Right ventricle myocardium inferior (tissue), 1 donor: ENCODE measurements around the gene IRX3. TPM values are rescaled to one million over a fixed set of nuclear protein-coding genes. Genes with fewer than 3 reads are reported as not detected.

Experiments
- ATAC-seq: fragments of 200-7000 bp; cut with Tn5 transposase; one replicate; pipeline ENCODE4 v1.9.1; 2020; ENCODE audit warnings: mild to moderate bottlenecking, moderate library complexity
- DNase-seq: peaks from one replicate; pipeline ENCODE4 v3.0.0; 2021; ENCODE audit errors: missing footprints
- intact Hi-C: fragments of 100-400 bp; cut with DNase I; formaldehyde crosslinking; loops from one replicate; pipeline ENCODE4 v1.11.0; 2022
- long read RNA-seq: library from polyadenylated mRNA; unstranded; transcript quantifications from one replicate; pipeline ENCODE4 v2.0.0, GENCODE V29; 2021
- total RNA-seq: library from RNA; stranded (reverse); fragmentation: NEBNext Ultra II Directional; extraction: Animal tissue kit (Norgen Biotek cat#: 25700); gene quantifications from one replicate; pipeline ENCODE4 v1.2.1, GENCODE V29; 2021
- donor health status: DM: no; HTN: yes; CAD: no; lungs with severe emphysema.

IRX3 gene
- total RNA-seq, result 38.8 TPM
- long read RNA-seq, transcript IRX3-201 (4 exons, 2,601 nt), result major isoform, 20 of 39 reads
- long read RNA-seq, partial matches to known transcripts, result 16 of 39 reads
- long read RNA-seq, other reads (novel, unspliced or antisense), result 3 of 39 reads

DNA sequence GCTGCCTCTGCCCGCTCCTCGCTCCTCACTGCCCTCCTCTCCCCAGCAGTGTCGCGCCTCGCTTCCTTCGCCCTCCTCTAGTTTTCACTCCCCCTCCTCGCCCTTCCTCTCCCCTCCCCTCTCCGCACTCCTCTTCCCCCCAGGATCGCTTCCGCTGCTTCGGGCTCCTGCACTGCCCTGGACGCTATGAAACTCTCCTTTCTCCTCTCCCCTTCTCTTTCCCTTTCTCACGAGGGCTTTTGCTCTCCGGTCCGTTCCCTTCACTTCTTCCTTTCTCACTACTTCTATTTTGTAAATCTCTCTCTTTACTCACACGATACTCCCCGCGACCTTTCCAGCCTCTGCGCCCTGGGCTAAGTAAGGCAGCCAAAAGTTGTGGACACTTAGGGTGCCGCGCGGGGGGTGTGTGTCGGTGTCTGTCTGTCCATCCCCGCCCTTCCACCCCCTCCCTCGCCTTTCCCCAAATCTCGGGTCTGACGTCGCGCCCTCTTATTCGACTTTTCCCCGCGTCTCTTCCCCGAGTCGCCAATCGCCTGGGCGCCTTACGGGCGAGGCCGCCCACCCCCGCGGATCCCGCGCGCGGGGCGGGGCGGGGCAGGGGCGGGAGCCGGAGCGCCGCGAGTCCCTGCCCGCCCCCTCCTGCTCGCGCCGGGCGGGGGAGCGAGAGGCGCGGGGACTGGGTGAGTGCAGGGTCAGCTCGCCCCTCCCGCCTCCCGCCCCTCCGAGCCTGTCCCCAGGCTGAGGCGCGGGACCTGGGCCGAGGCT, at the start of gene IRX3:
TSS of gene IRX3 (minus strand) at position 422 of the 765 bp plus-strand sequence. CDS start 737 bp downstream, outside the sequence.
- intact Hi-C loops, result loop anchor here (2.0 to 10.0 kb wide), 7 partner anchors 121 to 1088 kb away; no protein-coding TSS in a partner anchor

DNA sequence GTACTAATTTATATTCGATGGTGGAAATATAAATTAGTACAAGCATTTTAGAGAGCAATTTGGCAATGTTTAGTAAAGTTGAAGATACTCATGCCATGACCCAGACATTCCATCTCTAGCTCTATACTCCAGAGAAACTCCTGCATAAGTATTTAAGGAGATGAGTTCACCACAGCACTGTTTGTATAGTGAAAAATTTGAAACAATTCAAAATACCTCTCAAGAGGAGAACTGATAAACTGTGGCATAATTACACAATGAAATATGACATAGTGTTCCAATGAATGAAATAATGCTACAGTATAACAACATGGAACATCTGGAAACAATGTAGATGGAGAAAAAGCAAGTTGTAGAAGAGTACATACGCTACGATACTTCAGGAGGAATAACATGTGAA, 48.6 kb upstream of the IRX3 start:
- ATAC-seq (no peak), DNase-seq (no peak)
- intact Hi-C loops, result no loop called here

More for the DNA sequence above, at the start of gene IRX3:
- DNase-seq, result peak; percentile 93
- ATAC-seq, result peak; percentile 90

DNA sequence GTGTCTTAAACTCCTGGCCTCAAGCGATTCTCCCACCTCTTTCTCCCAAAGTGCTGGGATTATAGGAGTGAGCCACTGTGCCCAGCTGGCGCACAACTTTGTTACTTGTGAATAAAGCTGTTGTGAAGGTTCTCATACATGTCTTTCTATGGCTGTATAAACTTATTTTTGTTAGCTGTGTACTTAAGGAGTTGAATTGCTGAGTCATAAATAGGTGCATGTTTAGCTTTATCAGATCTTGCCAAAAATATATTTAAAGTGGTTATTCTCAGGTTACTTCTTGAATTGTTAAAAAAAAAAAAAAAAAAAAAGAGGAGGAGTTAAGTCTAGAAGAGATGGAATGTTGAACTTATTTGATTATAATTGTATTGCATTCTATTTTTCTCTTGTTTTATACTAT, 47.6 kb upstream of the IRX3 start:
- ATAC-seq (no peak), DNase-seq (no peak)
- intact Hi-C loops, result no loop called here

DNA sequence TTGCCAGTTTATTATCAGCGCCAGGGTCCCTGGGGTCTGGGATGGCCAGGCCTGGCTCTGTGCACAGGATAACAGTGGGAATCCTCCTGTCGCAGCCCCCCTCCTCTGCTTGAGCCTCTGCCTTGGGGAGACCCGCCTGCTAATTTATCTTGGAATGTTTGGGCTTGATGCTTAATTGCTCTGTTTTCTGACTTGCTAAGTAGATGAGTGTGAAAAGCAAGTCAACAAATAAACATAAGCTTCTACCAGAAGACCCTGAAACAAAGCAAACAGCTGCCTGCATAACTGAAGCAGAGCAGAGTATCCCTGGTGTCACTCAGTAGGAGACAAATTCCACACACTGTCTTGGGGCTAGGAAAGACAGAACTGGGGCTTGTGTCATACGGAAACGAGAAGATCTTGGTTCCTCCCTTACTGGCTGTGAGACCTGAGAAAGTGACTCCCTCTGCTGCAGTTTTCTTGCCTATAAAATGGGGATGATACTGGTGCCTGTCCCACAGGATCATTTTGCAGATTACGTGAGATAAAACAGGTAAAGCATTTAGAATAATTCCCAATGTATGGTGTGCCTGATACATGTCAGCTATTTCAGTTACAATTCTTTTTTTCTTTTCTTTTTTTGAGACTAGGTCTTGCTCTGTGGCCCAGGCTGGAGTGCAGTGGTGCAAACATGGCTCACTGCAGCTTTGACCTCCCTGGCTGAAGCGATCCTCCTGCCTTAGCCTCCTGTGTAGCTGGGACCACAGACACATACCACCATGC, 44.8 kb upstream of the IRX3 start:
- DNase-seq, result no peak
- no peak for ATAC-seq

DNA sequence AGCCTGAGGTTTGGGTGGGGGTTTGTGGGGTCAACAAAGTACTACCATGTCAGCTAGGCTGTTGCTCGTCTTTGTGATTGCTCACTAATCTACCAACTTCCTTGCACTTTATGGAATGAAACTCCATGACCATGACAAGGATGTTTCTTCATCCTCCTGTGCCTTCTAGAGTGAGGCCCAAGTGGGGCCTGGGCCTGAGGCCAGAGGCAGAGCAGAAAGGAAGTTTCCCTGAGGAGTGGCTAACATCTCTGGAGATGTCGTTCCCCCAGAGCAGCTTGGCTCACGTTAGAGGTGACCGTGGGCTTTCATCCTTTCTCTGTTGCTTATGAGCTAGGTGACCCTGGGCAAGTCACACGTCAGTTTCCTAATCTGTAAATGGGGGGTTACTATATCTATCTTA, 41.0 kb upstream of the IRX3 start:
- intact Hi-C loops, result no loop called here
- DNase-seq (no peak), ATAC-seq (no peak)

More for the DNA sequence above, 44.8 kb upstream of the IRX3 start:
- intact Hi-C loops, result no loop called here

DNA sequence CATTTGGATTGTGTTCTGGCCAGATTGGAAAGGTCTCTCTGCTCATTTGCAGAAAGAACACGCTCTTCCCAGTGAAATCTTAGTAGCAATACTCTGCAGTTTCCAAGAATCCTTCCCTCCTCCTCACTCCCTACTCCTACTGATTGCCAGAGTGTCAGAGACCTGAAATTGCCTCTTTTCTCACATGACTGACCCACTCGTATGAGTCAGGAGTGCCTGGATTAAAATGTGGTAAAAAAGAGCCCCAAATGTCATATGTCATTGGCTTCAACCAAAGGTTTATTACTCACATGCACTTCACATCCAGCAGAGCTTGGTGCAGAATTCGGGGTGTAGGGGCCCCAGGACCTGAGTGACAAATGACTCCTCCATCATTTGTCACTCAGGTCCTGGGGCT, 39.7 kb upstream of the IRX3 start:
- ATAC-seq, result peak; percentile 84
- intact Hi-C loops, result no loop called here
- no peak for DNase-seq

DNA sequence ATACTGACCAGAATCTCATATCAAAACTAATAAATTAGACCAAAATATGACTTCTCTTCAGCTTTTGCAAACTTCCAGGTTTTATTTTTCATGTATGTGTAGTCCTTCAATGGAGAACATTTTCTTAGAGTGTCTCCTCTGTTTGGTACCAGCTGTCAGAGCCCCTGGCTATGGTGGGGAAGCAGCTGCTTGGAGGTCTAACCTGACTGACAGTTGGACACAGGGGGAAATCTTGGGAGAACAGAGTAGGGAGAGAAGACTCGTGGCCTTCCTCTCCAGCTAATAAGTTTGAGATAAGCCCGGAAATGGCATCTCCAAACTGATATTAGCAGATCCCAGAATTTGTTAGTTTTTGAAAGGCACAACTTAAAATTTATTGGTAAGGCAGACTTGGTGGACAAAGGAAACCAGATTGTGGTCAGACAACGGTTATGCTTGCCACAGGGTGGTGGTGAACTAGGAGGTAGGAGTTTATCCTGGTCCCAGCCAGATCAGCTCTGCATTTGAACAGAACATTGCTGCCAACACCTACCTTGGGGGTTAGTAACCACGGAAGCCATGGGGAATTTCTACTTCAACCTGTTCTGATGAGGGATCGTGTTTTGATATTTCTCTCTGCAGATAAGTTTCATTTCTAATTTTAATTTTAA, 39.2 kb upstream of the IRX3 start:
- intact Hi-C loops, result no loop called here
- ATAC-seq (peak; percentile 14), DNase-seq (no peak)

DNA sequence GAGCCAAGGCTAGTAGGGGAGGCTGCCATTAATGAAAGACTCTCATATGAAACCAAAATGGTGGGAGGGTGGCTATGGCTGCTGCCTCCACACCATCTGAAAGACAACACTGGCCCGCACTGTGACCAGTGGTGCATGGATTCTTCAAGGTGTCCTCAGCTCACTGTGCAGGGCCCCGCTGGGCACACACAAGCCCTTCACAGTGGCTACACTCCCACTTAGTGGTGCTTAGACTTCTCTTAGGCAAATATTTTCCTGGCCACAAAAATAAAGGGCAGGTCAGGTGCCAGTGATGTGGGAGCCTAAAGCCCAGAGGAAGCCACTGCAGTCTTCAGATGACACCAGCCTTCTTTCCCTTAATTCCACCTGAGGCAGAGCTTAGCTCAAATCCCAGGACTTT, 38.1 kb upstream of the IRX3 start:
- ATAC-seq, result no peak
- intact Hi-C loops, result no loop called here

DNA sequence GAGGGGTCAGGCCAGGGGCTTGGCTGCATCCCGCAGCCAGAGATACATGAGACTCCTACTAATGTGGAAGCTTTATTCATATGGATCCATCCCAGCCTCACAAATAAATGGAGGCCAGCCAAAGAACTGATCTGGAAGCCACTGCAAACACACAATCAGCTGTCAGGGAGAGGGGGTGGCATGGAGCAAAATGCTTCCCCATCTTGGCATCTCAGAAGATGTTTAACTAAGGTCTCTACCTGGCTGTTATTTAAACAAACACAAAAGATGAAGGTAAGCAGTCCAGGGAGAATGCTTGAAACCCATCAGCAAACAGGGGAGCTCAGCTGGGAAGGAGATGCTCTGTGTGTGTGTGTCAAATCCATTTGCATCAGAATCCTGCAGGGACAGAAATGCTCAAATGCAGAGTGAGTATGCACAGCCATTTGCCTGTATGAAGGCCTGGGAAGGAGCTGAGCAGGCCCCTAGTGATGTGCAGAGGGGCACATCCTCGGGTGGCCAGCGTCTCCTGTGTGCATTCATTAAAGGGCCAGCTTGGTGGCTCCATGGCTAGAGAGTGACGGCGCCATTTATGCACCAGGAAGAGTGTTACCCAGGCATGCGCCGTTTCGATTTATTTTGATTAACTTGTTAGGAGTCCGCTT, 34.2 kb upstream of the IRX3 start:
- ATAC-seq (no peak), DNase-seq (no peak)
- intact Hi-C loops, result no loop called here

More for the DNA sequence above, 38.1 kb upstream of the IRX3 start:
- no peak for DNase-seq

DNA sequence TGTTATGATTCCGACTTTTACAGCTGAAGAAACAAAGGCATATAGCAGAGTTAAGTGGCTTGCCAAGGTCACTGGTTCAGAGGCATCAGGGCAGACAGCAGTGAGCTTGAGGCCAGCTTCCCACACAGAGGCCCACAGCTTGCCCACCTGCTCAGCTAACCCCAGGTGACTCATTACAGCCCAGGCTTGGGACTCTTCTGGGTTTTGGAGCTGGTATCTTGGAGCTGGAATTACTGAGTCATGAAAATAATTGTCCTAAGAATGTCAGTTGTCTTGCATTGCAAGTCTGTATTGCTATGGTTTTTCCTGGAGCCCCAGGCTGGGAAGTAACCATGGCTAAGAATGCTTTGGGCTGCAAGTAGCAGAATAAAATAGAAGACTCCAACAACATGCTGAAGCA, 32.4 kb upstream of the IRX3 start:
- DNase-seq (no peak), ATAC-seq (no peak)
- intact Hi-C loops, result no loop called here

DNA sequence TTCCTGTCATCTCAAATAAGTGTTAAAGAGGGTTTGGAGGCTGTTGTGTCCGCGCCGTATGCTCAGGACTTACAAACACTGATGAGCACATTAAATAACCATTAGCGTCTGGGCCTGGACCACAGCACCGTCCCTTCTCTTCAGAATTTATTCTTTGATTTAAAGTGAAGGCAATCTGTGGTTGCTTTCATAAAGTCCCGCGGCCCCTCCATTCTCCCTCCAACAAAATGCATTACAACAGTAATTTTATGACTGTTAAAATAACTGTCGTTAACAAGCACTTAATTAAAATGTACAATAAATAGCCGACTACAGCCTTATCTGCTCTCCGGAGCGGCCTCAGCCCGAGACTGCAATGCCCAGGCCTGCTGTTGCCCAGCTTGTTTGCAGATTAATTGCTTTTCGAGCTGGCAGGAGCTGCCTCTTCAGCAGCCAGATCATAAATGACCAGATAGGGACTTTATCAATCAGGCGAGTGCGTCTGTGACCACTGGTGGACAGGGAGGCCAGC, 30.6 kb upstream of the IRX3 start:
- ATAC-seq, result no peak
- intact Hi-C loops, result no loop called here
- DNase-seq, result no peak

DNA sequence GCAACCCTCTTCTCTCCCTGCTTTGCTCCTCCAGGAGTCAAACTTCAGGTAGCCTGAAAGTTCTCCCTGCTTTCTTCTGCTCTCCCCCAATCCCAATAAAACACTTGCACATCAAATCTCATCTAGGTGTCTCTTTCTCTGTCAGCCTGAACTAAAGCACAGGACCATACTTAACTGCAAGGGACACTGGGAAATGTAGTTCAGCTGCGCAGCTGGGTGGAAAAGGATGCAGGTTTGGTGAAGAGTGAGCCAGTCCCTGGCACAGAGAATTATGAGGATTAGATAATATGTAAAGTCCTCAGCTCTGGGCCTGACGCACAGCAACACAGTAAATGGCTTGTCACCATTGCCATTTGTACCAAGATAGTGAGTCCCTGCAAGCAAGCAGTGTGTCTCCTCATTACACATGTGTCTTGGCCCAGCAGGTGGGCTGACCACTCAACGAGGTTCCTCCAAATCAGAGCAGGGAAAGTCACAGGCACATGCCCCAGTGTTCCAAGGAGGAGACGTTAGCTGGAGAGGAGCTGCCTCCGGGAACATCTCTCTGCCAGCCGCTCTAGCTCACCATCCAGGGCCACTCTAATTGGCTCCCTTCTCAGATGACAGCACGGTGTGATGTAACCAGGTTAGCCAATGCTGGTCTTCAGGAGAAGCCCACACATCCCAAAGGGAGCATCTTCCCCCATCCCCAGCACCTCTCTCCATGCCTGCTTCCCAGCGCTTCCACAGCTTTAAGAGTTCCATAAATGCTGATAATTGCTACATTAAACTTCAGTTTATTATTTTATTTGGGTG, 29.7 kb upstream of the IRX3 start:
- DNase-seq (no peak), ATAC-seq (no peak)
- intact Hi-C loops, result no loop called here

DNA sequence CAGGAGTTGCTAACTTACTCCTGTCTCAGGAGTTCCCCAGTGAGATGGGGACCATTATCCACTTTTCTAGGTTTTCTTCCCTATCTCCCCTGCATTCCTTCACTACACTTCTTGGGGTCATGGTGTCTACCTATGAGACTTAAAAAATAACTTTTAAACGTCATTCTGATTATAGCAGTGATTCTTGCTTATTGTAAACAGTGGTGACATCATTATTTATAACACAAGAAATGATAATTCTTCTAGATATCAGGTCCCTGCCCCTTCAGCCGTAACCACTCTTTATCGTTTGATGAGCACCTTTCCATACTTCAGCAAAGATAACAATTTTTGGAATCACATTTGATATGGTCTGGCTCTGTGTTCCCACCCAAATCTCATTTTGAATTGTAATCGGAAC, 27.2 kb upstream of the IRX3 start:
- DNase-seq (no peak), ATAC-seq (no peak)
- intact Hi-C loops, result no loop called here

DNA sequence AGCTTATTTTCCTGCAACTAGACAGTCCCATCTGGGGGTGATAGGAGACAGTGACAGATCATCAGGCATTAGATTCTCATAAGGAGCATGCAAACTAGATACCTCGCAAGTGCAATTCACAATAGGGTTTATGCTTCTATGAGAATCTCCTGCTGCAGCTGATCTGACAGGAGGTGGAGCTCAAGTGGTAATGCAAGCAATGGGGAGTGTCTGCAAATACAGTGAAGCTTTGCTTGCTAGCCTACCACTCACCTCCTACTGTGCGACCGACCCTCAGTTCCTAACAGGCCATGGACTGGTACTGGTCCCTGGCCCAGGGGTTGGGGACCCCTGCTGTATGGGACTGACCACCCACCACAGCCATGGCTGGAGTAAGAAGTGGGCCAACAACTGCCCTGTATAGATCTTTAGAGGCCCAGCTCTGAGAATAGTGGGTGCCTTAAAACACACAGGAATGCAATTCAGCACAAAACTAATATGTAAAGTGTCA, 26.0 kb upstream of the IRX3 start:
- DNase-seq, result no peak
- intact Hi-C loops, result no loop called here
- ATAC-seq, result no peak

DNA sequence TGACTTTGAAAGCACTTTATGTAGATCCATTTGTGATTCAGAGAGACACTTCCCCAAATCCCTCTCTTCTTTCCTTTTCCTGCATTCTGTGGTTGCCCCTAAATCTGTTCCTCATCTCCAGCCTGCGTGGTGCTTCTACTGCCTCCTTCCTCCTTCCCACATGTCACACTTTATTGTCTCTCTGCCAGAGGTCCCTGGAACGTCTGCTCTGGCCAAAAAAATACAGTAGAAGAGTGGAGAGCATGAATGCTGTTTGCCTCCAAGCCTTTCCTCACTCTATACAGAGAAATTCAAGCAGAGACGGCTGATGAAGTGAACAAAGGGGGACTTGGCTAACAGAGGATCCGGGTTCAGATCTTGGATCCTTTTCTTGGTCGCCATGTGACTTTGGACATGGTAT, 22.8 kb upstream of the IRX3 start:
- ATAC-seq (no peak), DNase-seq (no peak)
- intact Hi-C loops, result no loop called here

DNA sequence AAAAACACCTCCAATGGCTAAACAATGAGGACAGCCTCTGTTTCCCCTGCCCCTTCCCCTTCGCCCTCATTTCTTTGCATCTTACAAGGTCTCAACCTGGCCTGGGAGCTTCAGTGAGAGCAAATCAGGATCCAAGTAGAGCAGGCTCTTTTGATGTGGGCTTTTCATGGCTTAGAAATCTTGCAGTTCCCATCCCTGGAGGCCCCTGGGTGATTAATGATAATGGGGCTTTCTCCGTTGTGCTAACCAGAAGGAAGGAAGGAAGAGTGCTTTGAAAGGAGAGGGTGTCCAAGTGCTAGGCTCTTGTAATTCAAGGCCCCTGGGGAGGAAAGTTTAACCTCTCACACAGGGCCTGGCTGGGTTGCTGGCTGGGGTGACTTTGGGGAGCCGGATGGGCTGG, 18.5 kb upstream of the IRX3 start:
- DNase-seq (no peak), ATAC-seq (no peak)
- intact Hi-C loops, result no loop called here

DNA sequence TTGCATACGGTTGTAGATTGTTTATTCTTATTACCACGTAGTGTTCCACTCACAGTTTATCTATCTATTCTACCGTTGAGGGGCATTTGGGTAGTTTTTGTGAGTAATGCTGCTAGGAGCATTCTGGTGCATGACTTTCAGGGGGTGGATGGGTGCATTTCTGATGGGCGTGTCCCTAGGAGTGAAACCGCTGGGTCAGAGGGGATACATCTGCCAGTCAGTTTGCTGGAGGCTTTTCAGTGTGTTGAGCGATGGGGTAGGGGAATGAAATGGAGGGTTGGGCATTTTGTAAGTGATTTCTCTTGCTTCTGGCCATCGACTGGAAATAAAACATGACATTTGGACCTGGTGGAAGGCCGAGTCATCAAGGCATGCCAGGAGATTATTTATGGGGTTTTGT, 17.0 kb upstream of the IRX3 start:
- intact Hi-C loops, result no loop called here
- no peak for ATAC-seq
- DNase-seq, result no peak

DNA sequence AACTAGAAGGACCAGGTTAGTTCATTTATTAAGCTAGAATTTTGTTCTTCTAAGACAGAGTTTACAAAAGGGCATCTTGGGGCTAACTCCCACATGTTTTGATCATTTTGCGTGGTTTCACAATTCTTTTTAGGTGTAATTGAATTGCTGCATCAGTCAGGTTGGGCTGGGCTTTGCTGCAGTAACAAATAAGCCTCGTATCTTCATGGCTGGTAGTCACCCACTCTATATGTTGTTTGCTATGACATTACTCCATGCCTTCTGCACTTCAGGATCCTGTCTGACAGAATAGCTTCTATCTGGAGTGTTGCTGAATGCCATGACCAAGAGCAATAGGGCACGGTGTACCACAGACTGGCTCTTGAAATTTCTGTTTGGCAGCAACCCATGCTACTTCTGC, 10.6 kb upstream of the IRX3 start:
- no peak for DNase-seq
- intact Hi-C loops, result no loop called here
- no peak for ATAC-seq
